GM21423 (cell line): ENCODE data around the gene INSYN2B.
A peak's percentile ranks its signal among the peaks of the same experiment; 100 is the strongest.

ENCODE experiments used
- ATAC-seq: cut with Tn5 transposase; IDR thresholded peaks from one replicate; pipeline ENCODE4 v1.9.1; 2021; ENCODE audit warnings: mild to moderate bottlenecking, moderate library complexity; ENCODE audit not compliant: unreplicated experiment

INSYN2B gene

DNA sequence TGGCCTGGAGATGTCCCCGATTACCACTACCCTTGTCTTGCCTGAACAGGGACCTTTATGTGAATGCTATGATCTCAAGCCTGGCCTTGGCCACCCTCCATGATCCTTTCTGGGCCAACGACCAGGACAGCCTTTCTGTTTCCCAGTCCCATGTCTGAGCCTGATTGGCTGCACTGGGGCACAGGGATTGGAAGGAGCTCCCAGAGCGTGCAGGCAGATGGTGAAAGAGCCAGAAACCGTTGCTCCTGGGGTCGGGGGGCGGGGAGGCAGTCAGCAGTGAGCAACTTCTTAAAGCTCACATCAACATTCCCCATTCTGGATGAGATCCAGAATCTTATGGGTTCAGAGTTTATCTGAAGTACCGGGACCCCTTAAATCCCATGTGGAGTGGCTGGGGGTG, 84.4 kb downstream of the INSYN2B start:
- ATAC-seq = no peak

DNA sequence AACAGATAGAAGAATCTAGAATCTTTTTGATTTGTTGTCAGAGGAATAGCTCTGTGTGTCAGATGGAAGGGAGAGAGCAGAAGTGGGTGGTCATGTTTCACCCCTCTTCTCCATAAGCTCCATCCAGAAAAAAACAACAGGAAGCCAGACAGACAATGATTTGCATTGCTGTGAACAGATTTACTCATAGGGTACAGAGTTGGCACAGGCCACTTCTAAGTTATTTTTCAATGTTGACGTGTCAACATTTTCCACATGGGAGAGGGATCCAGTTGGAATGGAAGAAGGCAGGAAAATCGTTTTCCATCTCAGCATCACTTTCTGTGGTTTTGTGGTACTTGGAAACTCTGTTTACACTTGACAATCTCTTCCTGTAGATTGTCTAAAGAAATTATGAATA, 86.7 kb downstream of the INSYN2B start:
- no peak for ATAC-seq

DNA sequence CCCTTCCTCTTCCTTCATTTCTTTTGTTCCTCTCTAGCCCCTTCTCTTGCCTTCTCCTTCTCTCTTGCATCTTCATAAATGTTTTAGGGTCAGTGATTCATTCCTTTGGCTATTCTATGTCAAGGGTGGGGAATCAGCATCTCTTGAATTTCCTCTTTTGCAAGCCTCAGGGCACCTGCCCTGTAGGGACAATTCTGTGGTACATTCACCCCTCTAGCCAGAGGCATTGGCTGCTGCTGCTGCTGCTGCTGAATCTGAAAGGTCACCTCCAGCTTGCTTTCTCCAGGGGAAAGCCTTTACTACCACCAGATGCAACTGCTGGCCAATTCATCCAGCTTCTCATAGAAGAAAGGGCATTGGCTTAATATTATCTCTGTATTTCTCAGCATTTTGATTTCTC, 87.3 kb downstream of the INSYN2B start:
- ATAC-seq = no peak

DNA sequence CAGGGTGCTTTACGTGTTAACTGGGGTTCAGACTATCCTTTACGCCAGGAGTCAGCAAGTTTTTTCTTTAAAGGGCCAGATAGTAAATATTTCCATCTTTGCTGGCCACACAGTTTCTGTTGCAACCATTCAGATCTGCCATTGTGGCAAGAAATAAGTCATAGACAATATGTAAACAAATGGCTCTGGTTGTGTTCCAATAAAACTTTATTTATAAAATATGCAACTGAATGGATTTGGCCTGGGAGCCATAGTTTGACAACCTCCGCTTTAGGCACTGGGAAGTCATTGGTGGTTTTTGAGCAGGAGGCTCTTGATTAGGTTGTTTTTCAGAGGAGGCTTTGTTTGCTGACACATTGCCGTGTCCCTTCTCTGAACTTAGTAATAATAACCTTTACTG, 90.7 kb downstream of the INSYN2B start:
- ATAC-seq = no peak

DNA sequence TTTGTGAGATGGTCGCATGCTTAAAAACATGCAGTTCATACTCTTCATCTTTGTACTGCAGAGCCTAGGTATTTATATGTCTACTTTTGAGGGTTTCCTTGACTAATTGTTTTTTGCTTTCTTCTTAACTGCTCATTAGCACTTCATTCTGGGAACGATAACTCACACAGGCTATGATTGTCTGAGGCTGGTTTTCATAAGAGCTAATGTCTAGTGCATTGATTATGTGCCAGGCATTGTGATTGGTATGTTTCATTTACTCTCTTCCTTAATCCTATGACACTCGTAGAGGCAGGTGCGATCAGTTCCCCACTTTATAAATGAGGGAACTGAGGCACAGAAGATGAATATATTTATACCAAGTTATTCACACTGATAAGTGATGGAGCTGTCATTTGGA, 93.6 kb downstream of the INSYN2B start:
- ATAC-seq = no peak

DNA sequence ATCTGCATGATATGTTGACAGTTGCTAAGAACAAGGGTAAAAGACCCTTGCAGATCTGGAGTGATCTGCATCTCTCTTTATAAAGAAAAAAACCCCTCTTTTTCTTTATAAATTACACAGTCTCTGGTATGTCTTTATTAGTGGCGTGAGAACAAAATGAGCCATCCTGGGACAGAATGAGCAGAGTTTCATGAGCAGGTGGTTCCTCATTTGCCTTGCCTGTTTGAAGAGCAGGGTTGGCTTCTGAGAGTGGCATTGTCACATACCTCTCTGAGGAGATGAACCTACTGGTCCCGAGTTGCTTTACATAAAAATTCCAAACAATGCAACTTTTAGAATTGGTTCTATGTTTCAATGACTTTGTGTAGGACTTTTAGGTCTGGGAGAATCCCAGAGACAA, 94.3 kb downstream of the INSYN2B start:
- no peak for ATAC-seq

DNA sequence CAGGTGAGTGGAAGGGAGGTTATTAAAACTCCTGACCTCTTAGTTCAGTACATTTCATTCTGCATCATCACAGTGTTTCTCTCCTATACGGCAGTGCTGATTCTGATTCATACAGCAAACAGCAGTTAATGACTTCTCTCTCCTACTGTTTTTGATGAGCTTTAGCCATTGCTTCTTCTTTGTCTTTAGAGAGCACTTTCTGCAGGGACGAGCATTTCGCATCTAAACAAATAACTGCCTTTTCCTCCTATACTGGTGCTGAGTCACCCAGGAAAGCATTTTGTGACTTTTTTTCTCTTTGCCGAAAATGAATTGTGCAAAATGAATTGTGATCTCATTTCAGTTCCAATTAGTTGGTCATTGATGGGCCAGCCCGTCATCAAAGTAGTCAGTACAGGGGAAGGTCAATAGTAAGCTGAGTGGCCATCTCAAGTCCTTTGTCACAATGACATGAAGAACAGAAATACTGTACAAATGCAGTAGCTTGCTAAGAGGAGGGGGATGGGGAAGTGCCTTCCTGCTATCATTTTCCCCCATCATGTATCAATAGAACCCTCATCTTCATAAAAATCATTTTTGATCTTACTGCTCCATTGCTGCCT, 98.5 kb downstream of the INSYN2B start:
- ATAC-seq = no peak

DNA sequence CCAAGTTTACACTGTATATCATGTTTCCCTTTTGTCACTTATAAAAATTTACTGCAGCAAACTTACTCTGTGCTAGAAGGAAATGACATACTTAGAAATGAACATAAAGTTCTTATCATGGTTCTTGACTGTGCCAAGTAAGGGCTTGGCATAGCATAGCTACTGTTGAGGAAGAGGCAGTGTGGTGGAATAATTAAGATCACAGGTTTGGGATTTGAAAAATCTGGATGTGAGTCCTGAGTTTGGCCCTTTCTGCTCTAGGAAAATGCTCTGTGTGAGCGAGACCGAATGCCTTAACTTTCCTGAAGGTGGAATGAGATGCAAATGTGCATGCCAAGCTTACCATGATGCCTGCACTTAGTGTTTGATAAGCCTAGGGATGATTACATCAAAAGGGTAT, 99.5 kb downstream of the INSYN2B start:
- no peak for ATAC-seq

DNA sequence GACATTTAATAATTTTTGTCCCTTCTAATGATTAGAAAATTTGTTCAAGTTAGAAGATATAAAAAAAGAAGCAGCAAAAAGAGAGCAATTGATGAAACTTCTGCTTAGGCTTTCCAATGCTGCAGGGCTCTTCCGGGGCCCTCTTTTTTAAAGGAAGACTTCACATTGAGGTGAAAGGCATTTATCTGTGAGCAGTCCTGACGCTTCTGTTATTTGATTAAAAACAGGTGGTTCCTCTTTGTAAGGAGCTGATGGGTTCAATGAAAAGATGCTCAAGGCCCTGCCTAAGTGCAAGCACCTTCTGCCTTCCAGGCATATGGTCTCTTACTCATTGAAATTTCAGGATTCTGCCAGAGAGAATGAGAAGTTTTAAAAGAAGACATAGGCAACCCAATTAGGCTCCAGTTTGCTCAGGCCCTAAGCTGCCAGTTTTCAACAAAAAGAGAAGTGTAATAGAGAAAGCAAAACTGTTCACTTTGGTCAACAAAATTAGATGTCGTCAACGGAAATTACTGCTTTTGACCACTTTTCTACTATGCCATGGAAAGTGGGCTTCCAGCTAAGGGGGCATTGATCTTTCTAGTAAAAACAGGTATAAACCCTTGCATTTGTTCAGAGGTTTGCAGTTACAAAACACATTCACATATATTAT, 100.2 kb downstream of the INSYN2B start:
- peak; percentile 75 for ATAC-seq

DNA sequence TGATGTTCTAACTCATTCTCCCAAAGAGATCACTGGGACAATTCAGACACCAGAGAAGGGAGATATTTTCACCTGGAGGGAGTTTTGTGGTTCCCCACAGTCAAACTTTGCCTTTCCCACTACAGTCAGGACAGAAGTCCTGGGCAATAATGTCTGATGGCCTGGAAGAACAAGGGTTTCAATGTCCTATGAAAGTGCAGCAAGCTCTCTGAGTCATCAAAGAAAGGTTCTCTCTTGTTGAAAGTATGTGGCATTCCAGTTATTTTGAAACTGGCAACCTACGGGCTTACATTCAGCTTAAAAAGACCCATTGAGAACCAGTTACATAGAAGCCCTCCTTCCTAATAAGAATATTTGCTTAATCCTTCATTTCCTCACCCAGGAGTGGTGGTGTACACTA, 103.9 kb downstream of the INSYN2B start:
- no peak for ATAC-seq

DNA sequence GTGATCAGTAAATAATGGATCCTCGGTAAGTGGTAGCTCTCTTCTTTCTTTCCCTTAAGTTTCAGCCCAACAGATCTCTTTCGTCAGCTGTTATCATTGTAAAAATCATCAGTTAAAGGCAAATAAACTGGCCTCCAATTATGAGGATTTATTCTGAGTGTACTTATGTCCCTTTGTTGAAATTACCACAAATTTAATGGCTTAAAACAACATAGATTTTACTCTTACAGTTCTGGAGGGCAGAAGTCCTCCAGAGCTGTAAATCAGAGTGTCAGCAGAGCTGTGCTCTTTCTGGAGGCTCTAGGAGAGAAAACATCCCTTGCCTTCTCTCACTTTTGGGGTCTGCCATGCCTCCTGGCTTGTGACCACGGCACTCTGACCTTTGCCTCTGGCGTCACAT, 104.6 kb downstream of the INSYN2B start:
- ATAC-seq = no peak

DNA sequence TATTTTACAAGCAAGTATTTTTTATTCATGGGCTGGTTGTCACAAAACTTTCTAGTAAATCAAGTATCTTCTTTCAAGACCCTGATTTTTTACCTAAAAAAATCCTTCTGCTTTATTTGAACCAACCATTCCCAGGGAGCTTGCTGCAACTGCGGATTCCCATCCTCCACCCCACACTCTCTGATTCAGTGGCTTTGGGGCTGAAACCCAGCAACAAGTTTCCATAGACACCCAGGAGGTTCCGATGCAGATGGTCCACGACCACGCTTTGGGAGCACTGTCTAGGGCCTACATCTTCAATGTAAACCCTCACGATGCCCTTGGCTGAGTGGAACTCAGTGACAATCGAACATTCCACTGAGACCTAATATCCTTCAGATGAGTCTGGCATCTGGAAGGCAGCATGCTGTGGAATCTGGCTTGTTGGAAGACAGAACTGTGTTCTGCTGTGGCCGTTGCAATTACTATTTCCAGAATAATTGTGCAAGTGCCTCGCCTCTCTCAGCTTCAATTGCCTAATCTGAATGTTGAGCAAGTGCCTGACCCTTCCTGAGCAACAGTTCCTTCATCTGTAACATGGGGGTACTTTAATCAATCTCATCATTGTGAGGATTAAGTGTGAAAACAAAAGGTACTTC, 105.1 kb downstream of the INSYN2B start:
- no peak for ATAC-seq

DNA sequence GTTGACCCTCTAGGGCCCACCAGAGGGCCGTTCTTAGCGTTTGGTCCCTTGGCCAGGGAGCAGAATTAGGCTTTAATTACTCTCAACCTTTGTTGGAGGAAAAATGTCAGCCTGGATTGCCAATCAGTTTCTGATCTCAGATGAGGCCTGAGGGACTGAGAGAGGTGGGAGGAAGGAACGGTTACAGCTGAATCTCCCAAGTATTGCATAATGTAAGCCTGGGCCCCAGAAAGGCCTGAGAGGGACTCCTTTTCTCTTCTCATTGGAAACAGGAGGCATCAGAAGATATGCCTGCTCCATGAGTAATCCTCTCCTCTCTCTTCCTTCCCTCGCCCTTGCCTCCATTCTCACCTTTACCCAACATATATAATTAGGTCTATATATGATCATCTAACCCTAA, 105.7 kb downstream of the INSYN2B start:
- ATAC-seq = no peak

DNA sequence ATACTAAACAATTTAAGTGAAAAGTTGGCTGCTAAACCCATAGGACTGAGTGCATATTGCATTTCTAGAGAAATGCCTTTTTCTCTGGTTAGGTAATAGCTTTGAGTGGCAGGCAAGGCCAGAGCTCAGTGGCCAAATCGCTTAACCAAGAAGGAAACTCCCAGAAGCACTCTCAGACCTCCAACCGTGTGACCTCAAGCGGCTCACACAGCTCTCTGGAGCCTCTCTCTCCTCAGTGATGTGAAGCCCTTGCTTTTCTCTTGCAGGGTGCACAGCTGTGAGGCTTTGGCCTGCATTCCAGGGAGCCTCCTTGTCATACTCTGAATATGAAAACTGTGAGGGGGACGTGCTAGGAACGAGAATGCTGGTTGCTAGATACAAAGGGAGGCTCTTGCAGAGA, 106.7 kb downstream of the INSYN2B start:
- ATAC-seq = no peak

DNA sequence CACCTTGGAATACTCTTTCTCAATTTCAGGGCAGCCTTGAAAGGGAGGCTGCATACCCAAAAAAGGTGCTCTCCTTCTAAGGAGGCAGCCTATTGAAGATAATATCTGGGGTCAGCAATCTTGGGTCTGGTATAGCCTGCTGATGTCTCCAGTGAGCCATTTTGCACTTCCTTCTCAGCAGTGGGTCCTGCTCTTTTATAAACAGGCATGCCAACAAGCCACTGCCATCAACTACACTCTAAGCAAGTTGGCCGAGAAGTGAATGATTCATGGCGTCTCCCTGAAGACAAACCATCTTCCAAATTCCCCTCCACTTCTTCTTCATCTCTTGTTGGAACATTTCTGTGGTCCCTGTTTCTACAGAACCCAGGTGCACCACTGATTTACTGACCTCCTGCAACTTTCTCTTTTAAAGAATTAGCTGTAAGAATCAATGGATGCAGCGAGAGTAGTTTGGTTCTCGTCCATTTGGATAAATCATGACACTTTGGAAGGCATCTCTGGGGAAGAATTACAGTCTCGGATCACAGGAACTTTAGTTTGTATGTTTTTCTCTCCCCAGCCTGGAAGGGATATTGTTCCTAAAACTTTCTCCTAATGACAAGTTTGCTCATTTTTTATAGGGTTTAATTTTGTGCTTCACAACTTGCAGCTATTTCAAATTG, 108.3 kb downstream of the INSYN2B start:
- no peak for ATAC-seq

DNA sequence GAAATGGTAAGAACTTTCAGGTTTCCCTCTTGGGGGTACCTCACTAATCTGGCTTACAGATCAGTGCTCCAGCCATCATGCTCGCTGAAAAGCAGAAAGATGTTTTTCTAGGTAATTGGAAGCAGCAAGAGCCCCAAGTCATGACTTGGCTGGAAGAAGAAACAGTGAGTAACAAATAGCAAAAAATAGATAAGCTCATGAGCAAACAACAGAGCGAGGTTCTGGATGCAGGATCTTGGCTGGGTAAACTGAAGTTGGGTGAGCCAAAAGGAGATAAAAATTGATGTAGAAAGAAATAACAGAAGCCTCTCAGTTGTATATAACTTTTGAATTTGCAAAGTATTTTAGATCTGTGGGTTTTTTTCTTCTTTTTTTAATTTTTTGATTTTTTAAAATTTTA, 110.1 kb downstream of the INSYN2B start:
- no peak for ATAC-seq

DNA sequence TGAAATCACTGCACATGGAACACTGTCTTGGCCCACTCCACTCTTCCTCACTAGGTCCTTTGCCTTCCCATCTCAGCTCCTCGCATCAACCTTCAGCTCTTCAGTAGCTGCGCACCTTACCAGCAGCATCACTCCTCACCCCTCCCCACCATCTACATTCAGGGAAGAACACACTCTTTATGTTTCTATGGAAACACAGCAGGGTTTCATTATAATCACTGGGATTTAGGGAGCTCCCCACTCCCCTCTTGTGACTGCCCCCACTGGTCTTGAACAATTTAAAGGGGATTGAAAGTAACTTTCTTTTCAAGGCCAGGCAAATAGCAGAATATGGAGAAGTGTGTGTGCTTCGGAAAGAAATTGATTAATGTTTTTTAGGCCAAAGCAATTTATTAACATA, 111.2 kb downstream of the INSYN2B start:
- no peak for ATAC-seq

DNA sequence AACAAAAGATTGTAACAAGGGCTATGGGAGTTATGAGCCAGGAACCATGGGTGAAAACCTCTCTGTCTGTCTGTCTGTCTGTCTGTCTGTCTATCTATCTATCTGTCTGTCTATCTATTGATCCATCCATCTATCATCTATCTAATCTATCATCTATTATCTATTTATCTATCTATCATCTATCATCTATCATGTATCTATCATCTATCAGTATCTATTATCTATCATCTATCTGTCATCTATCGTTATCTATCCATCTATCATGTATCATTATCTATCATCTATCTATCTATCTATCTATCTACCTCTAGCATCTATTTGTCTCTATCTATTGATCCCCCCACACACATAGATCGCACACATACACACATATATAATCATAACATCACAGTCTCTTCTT, 112.9 kb downstream of the INSYN2B start:
- ATAC-seq = no peak

DNA sequence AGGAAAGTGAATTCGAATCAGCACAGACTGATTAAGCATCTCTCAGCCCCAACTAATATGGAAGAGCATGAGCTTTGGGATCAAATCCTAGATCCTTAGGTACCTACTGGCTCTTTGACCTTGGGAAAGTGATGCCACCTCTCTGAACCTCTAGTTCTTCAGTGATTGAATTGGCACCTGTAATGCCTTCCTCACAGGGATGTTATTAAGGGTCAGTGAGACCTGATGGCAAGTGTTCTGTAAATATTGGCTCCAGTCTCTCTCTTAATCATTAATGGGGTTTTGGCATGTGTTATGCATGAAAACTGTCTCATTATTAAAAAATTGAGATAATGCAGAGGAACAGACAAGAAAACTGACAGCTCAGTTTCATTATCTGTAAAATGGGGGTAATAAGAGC, 115.8 kb downstream of the INSYN2B start:
- no peak for ATAC-seq

DNA sequence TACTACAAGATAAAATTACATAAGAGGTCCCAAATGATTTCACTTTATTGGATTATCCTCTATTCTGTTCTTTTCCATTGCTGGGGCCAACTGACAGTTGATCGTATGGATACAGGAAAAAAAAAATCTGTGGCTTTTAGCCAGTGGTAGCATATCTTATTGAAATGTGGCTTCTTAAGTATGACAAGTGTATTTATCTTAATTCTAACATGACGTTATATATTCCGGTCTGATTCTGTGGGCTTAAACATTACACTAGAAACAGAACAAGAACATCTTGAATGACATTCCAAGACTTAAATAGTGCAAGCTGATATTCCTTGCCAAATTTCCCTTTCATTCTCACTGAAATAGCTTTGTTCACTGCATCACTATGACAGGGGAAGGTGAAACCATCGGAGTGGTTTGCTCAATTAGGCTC, 117.9 kb downstream of the INSYN2B start:
- no peak for ATAC-seq

DNA sequence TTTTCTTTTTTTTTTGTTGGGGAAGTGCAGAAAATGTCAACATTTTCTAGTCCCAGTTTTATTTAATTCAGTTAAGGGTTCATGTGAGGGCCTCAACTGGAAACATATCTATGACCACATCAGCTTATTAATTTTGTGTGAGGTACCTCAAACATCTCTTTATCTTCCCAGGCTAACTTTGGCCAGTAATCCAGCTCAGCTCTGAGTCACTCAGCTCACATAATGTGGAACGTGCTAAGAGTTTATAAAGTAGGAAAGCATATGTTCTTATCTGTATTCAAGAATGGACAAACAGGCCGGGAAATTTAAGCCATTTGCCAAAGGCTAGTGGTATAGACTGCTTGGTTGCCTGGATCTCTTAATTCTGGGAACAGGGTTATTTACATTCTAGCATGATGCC, 118.4 kb downstream of the INSYN2B start:
- no peak for ATAC-seq

DNA sequence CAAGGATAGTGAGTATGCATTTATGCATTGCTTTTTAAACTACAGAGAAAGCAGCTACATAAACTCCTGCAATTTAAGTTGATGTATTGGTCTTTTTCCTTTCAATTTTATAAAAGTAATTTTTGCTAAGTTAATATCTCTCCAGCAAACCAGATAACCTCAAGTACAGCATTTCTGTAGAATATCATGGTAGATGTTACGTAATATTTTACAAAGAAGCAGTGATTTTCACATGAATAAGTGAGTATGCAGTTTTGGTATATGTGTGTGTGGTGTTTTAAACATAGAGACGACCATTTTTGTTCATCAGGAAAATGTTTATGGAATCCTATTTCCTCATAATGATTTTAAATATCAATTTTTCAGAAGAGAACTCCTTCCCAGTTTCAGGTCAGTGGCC, 118.9 kb downstream of the INSYN2B start:
- ATAC-seq = no peak
